GM23248 (cell line): ENCODE measurements around the gene SPEN. TPM values are rescaled to one million over a fixed set of nuclear protein-coding genes. Genes with fewer than 3 reads are reported as not detected.

Experiments used
- DNase-seq: peaks from one replicate; pipeline ENCODE4 v3.0.0-alpha.2; 2015
- H2AFZ ChIP-seq: fragments of 200-600 bp; sonication (generic); 2 replicates; pipeline ENCODE4 v1.6.1; 2016; ENCODE audit warnings: antibody characterized with exemption
- H3F3A ChIP-seq: fragments of 200-600 bp; sonication (generic); 2 replicates; pipeline ENCODE4 v1.6.1; 2016; ENCODE audit warnings: mild to moderate bottlenecking, antibody characterized with exemption, mixed run types; ENCODE audit not compliant: insufficient read depth
- H3K27ac ChIP-seq: fragments of 200-600 bp; sonication (generic); 2 replicates; pipeline ENCODE4 v1.5.1; 2016; ENCODE audit warnings: mild to moderate bottlenecking
- H3K27me3 ChIP-seq: fragments of 200-600 bp; sonication (generic); replicated peaks from 2 replicates; pipeline ENCODE4 v1.6.1; 2016; ENCODE audit warnings: mild to moderate bottlenecking; ENCODE audit not compliant: insufficient read depth
- H3K36me3 ChIP-seq: fragments of 200-600 bp; sonication (generic); 2 replicates; pipeline ENCODE4 v1.6.1; 2016; ENCODE audit warnings: low read depth, mild to moderate bottlenecking
- H3K4me1 ChIP-seq: fragments of 200-600 bp; sonication (generic); 2 replicates; pipeline ENCODE4 v1.6.1; 2016; ENCODE audit warnings: mild to moderate bottlenecking; ENCODE audit not compliant: insufficient read depth
- H3K4me2 ChIP-seq: fragments of 200-600 bp; sonication (generic); one replicate; pipeline ENCODE4 v1.6.1; 2016; ENCODE audit warnings: mild to moderate bottlenecking; ENCODE audit not compliant: unreplicated experiment
- H3K4me3 ChIP-seq: fragments of 200-600 bp; sonication (generic); 2 replicates; pipeline ENCODE4 v1.5.1; 2016; ENCODE audit warnings: mild to moderate bottlenecking
- H3K79me2 ChIP-seq: fragments of 200-600 bp; sonication (generic); 2 replicates; pipeline ENCODE4 v1.6.1; 2016; ENCODE audit warnings: mild to moderate bottlenecking; ENCODE audit not compliant: insufficient read depth
- H3K9ac ChIP-seq: fragments of 200-600 bp; sonication (generic); 2 replicates; pipeline ENCODE4 v1.6.1; 2016; ENCODE audit warnings: mild to moderate bottlenecking
- H3K9me2 ChIP-seq: fragments of 200-600 bp; sonication (generic); 2 replicates; pipeline ENCODE4 v1.6.1; 2016; ENCODE audit warnings: mixed run types, mild to moderate bottlenecking, moderate library complexity; ENCODE audit not compliant: insufficient read depth
- H3K9me3 ChIP-seq: fragments of 200-600 bp; sonication (generic); one replicate; pipeline ENCODE4 v1.6.1; 2017; ENCODE audit warnings: low read depth
- H4K20me1 ChIP-seq: fragments of 200-600 bp; sonication (generic); 2 replicates; pipeline ENCODE4 v1.6.0; 2016; ENCODE audit not compliant: insufficient read depth
- EZH2 ChIP-seq: fragments of 200-600 bp; sonication (generic); IDR thresholded peaks from 2 replicates; pipeline ENCODE4 v1.6.1; 2018; ENCODE audit warnings: antibody characterized with exemption, mild to moderate bottlenecking; ENCODE audit not compliant: insufficient read depth, poor library complexity, severe bottlenecking
- EZH2phosphoT487 ChIP-seq: fragments of 200-600 bp; sonication (generic); IDR thresholded peaks from 2 replicates; pipeline ENCODE4 v1.6.1; 2018; ENCODE audit warnings: antibody characterized with exemption, moderate library complexity, mild to moderate bottlenecking, low read depth; ENCODE audit not compliant: insufficient read depth
- WGBS, 2 experiments: methylation state at CpG; one replicate each; pipeline ENCODE4 v1.1.6; 2015 to 2017; ENCODE audit warnings: low lambda C conversion rate in 2 of 2, low coverage in 1 of 2; ENCODE audit errors: missing lambda C conversion rate in 2 of 2; 5-methylcytosine and 5-hydroxymethylcytosine counted together
- in situ Hi-C: fragments of 300-500 bp; cut with MboI; formaldehyde crosslinking; loops from 2 replicates; pipeline ENCODE4 v1.15.0; 2020
- polyA plus RNA-seq: library from polyadenylated mRNA; unstranded; fragments of >200 nt; fragmentation: Nextera tagmentation; extraction: Ambion mirVana; gene quantifications from 2 replicates; pipeline ENCODE4 v1.2.1, GENCODE V29; 2016
- total RNA-seq: library from RNA; depleted of rRNA; stranded (reverse); fragments of >200 nt; shearing (Covaris generic); gene quantifications from 2 replicates; pipeline ENCODE4 v1.2.3, GENCODE V29; 2014

The SPEN gene
- total and polyA plus RNA-seq, 2 experiments from 2014 or later, result 16.5 to 17.2 TPM

DNA sequence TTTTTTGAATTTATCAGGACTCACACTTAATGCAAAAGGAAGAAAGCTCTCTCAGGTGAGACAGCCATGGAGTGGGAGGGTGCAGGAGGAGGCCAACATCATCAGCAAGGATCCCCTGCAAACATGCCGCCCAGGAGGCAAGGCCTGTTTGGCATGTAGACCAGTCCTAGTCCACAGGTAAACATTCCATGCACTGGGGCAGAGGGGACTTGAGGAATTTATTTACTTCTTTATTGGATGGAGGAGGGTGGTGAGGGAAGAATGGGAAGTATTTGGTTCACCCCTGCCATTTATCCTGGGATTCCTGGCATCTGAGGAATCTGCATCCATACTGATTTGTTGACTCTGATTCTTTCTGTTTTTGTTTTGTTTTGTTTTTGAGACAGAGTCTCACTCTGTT is 38.6 kb upstream of the SPEN start:
- DNase-seq, result no peak
- H3K27me3 ChIP-seq, result no peaks in the 10 kb centered on the region
- H3K4me1 ChIP-seq, result no peaks in the 10 kb centered on the region
- WGBS, 2 experiments, result 83 to 100% methylated on average over 1 of the region's 1 CpG
- no peak overlapping the region for H3K27ac ChIP-seq
- TF ChIP-seq EZH2phosphoT487, result no peak
- no peak for TF ChIP-seq EZH2
- in situ Hi-C loops, result no loop called here
- no peaks in the 10 kb centered on the region for H4K20me1 ChIP-seq
- 0 out of 2 replicates have a peak, but pooled peaks cover 3% of the 10 kb centered on the region for H3F3A ChIP-seq
- no peak overlapping the region for H3K4me2 ChIP-seq
- no peaks in the 10 kb centered on the region for H3K9me2 ChIP-seq
- no peak overlapping the region for H3K9ac ChIP-seq
- H2AFZ ChIP-seq, result no peak overlapping the region
- no peaks in the 10 kb centered on the region for H3K36me3 ChIP-seq
- H3K79me2 ChIP-seq, result no peaks in the 10 kb centered on the region
- H3K9me3 ChIP-seq, result no peaks in the 10 kb centered on the region
- H3K4me3 ChIP-seq, result no peak overlapping the region

DNA sequence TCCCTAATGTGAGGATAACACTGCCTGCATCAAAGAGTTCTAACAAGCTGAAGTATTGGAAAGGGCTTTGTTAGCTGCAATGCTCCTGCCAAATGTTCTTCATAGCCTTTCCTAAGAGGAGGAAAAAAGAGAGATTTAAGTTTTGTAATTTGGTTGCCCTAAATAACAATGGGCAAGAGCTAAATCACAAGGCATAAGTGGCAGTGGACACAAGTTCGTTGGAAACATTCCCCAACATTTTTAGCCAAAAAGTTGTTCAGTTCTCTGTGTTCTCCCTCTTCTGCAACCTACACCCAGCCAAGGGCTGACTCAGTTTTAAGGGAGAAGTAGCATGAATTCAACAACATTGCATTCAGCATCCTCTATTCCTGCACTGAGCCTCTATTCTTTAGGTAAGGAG is 37.4 kb upstream of the SPEN start:
- no peaks in the 10 kb centered on the region for H3K79me2 ChIP-seq
- H4K20me1 ChIP-seq, result no peaks in the 10 kb centered on the region
- no peak overlapping the region for H3K27ac ChIP-seq
- H3K4me2 ChIP-seq, result no peak overlapping the region
- no peaks in the 10 kb centered on the region for H3K4me1 ChIP-seq
- DNase-seq, result no peak
- TF ChIP-seq EZH2 (no peak), EZH2phosphoT487 (no peak)
- no peaks in the 10 kb centered on the region for H3K9me3 ChIP-seq
- no peak overlapping the region for H2AFZ ChIP-seq
- H3F3A ChIP-seq, result 0 out of 2 replicates have a peak, but pooled peaks cover 3% of the 10 kb centered on the region
- no peak overlapping the region for H3K9ac ChIP-seq
- no peaks in the 10 kb centered on the region for H3K36me3 ChIP-seq
- in situ Hi-C loops, result loop anchor here (5.0 kb wide), 1 partner anchor 187 kb away; no protein-coding TSS in a partner anchor
- H3K9me2 ChIP-seq, result no peaks in the 10 kb centered on the region
- no peaks in the 10 kb centered on the region for H3K27me3 ChIP-seq
- WGBS, 2 experiments, result 18 to 33% methylated on average over 1 of the region's 1 CpG
- H3K4me3 ChIP-seq, result no peak overlapping the region

DNA sequence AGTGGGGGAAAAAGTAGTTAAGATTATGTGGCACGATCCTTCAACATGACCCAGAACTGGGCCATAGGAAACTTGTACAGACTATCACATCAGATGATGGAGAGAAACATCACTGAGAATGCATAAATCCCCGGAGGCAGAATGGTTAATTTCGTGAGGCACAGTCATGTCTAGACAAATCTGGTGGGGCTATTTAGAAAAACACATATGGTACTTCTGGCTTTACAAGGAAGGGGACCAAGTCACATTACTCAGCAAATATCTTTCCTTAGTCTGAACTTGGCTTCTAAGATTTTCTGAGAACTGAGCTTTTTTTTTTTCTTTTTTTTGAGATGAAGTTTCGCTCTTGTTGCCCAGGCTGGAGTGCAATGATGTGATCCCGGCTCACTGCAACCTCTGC is 30.8 kb upstream of the SPEN start:
- H3K4me3 ChIP-seq, result no peak overlapping the region
- no peaks in the 10 kb centered on the region for H4K20me1 ChIP-seq
- no peaks in the 10 kb centered on the region for H3K36me3 ChIP-seq
- H3F3A ChIP-seq, result peaks cover 6% of the 10 kb centered on the region; the same call in 1 of the 2 replicates
- H3K9me2 ChIP-seq, result no peaks in the 10 kb centered on the region
- whole genome bisulfite sequencing, 2 experiments, result 24 to 30% methylated on average over 5 of the region's 5 CpGs
- H3K79me2 ChIP-seq, result no peaks in the 10 kb centered on the region
- peak; percentile 34 for DNase-seq
- H2AFZ ChIP-seq, result peak overlapping the region; percentile 1; the same call in 1 of the 2 replicates
- peaks cover 10% of the 10 kb centered on the region for H3K4me1 ChIP-seq
- H3K4me2 ChIP-seq, result no peak overlapping the region
- no peaks in the 10 kb centered on the region for H3K27me3 ChIP-seq
- in situ Hi-C loops, result no loop called here
- TF ChIP-seq EZH2phosphoT487 (no peak), EZH2 (no peak)
- no peak overlapping the region for H3K27ac ChIP-seq
- H3K9ac ChIP-seq, result no peak overlapping the region
- H3K9me3 ChIP-seq, result no peaks in the 10 kb centered on the region

DNA sequence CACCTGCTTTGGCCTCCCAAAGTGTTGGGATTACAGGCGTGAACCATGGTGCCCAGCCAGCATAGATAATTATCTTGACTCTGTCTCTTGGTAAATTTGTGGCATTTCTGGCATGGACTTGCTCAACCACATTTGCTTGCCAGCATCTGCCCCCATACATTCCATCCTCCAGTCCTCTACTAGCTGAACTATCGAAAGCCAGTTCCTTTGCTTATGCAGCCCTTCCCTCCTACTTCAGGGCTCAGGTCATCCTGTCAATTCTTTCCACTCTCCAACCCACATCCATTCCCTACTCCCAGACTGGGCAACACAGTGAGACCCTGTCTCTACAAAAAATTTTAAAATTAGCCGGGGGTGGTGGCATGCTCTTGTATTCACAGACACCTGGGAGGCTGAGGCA is 27.0 kb upstream of the SPEN start:
- no peak overlapping the region for H3K27ac ChIP-seq
- H3K79me2 ChIP-seq, result no peaks in the 10 kb centered on the region
- no peaks in the 10 kb centered on the region for H3K9me2 ChIP-seq
- 60 to 70% methylated on average over 3 of the region's 3 CpGs for WGBS, 2 experiments
- H3K27me3 ChIP-seq, result no peaks in the 10 kb centered on the region
- TF ChIP-seq EZH2phosphoT487, result no peak
- H3K9ac ChIP-seq, result no peak overlapping the region
- H3K4me2 ChIP-seq, result no peak overlapping the region
- H3K4me1 ChIP-seq, result peaks cover 10% of the 10 kb centered on the region
- DNase-seq, result peak; percentile 74
- H3K4me3 ChIP-seq, result no peak overlapping the region
- H2AFZ ChIP-seq, result no peak overlapping the region
- H3F3A ChIP-seq, result peaks cover 6% of the 10 kb centered on the region; the same call in 1 of the 2 replicates
- H3K36me3 ChIP-seq, result no peaks in the 10 kb centered on the region
- H3K9me3 ChIP-seq, result no peaks in the 10 kb centered on the region
- in situ Hi-C loops, result no loop called here
- H4K20me1 ChIP-seq, result no peaks in the 10 kb centered on the region

DNA sequence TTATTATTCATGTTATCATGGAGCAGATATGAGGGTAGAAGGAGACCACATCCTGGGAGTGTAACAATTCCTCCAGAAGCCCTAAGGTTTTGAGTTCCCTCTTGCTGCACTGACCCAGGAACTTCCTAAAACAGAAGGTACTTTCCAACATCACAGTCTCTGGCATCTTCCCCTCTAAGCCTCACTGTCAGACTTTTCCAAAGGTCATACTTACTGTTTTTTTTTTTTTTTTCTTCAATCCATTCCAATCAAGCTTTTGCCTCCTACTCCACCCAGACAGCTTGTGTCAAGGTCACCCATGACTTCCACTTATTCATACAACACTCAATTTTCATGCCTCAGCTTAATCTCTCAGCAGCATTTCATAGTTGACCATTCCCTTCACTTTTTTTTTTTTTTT is 21.7 kb upstream of the SPEN start:
- H3K79me2 ChIP-seq, result no peaks in the 10 kb centered on the region
- no peak overlapping the region for H3K4me3 ChIP-seq
- no peaks in the 10 kb centered on the region for H3K36me3 ChIP-seq
- H3K9ac ChIP-seq, result no peak overlapping the region; the same call in 1 of the 2 replicates
- H2AFZ ChIP-seq, result peak overlapping the region; percentile 57; the same call in 1 of the 2 replicates
- no peaks in the 10 kb centered on the region for H3K9me3 ChIP-seq
- H3K4me1 ChIP-seq, result peaks cover 8% of the 10 kb centered on the region
- peaks cover 9% of the 10 kb centered on the region for H3F3A ChIP-seq
- peak overlapping the region; percentile 4 for H3K27ac ChIP-seq
- H3K9me2 ChIP-seq, result no peaks in the 10 kb centered on the region
- peak; percentile 42 for DNase-seq
- in situ Hi-C loops, result no loop called here
- TF ChIP-seq EZH2phosphoT487, result no peak
- no peak for TF ChIP-seq EZH2
- H3K4me2 ChIP-seq, result peak overlapping the region; percentile 8
- no peaks in the 10 kb centered on the region for H3K27me3 ChIP-seq
- H4K20me1 ChIP-seq, result no peaks in the 10 kb centered on the region
